Retinal pigment epithelial cell (primary cell): ENCODE measurements around the gene DENND2A.
"Not testable (repeated sequence)": the region's sequence is repeated elsewhere in the genome, so short reads cannot be mapped to it uniquely, and the experiment has no call there.

ENCODE experiments used
- DNase-seq: peaks from one replicate; pipeline ENCODE4 v3.0.0-alpha.2; 2010; ENCODE audit warnings: low read depth
- H3K4me3 ChIP-seq: 2 replicates; pipeline ENCODE4 v1.5.1; 2011; ENCODE audit warnings: mild to moderate bottlenecking, low read length, control low read depth, moderate library complexity
- CTCF ChIP-seq: conservative IDR thresholded peaks from 2 replicates; pipeline ENCODE4 v1.5.1; 2011; ENCODE audit warnings: low read depth, low read length, control low read depth, inconsistent platforms

The DENND2A gene

GRCh38 chr7:140673063-140673773 lies 32.6 kb upstream of the DENND2A start:
- H3K4me3 ChIP-seq: peak overlapping the region; percentile 55
- DNase-seq: no peak
- TF ChIP-seq CTCF: no peak

- H3K4me3 ChIP-seq: peak within 1 kb of the TSS; percentile 55
- no peak for DNase-seq
- TF ChIP-seq CTCF: no peak
Measured at GRCh38 chr7:140672382-140673062, 31.9 kb upstream of the DENND2A start, which contains the start of gene ADCK2. Gene ADCK2 (plus strand): TSS chr7:140672945. CDS start chr7:140673331, 386 bp downstream.

DNA sequence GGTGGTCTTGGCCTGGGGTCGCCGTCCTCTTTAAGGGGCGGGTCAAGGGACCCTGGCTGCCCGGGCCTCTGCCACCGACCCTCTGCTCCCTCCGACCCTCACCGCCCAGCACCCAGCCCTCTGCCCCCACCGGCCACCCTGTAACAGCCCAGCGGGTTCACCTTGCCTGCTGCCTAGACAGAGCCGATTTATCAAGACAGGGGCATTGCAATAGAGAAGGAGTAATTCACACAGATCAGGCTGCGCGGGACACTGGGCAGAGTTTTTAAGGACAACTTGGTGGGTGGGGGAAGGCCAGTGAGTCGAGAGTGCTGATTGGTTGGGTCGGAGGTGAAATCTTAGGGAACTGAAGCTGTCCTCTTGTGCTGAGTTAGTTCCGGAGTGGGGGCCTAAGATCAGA lies 31.4 kb upstream of the DENND2A start:
- no peak overlapping the region for H3K4me3 ChIP-seq
- no peak for DNase-seq

GRCh38 chr7:140670343-140670935 lies 29.8 kb upstream of the DENND2A start:
- no peak overlapping the region for H3K4me3 ChIP-seq
- TF ChIP-seq CTCF: no peak
- no peak for DNase-seq

More for the DNA sequence above, 31.4 kb upstream of the DENND2A start:
- no peak for TF ChIP-seq CTCF

- not testable (repeated sequence) for H3K4me3 ChIP-seq, DNase-seq
Measured at GRCh38 chr7:140669862-140670261, 29.2 kb upstream of the DENND2A start.

GRCh38 chr7:140669352-140669751 lies 28.7 kb upstream of the DENND2A start:
- no peak overlapping the region for H3K4me3 ChIP-seq
- TF ChIP-seq CTCF: no peak
- no peak for DNase-seq

GRCh38 chr7:140668641-140669040 lies 28.0 kb upstream of the DENND2A start:
- DNase-seq: no peak
- H3K4me3 ChIP-seq: no peak overlapping the region
- TF ChIP-seq CTCF: no peak
